Measurements from ENCODE around the gene RPS15.
"Not testable (repeated sequence)": the region's sequence is repeated elsewhere in the genome, so short reads cannot be mapped to it uniquely, and the experiment has no call there.

The RPS15 gene

DNA sequence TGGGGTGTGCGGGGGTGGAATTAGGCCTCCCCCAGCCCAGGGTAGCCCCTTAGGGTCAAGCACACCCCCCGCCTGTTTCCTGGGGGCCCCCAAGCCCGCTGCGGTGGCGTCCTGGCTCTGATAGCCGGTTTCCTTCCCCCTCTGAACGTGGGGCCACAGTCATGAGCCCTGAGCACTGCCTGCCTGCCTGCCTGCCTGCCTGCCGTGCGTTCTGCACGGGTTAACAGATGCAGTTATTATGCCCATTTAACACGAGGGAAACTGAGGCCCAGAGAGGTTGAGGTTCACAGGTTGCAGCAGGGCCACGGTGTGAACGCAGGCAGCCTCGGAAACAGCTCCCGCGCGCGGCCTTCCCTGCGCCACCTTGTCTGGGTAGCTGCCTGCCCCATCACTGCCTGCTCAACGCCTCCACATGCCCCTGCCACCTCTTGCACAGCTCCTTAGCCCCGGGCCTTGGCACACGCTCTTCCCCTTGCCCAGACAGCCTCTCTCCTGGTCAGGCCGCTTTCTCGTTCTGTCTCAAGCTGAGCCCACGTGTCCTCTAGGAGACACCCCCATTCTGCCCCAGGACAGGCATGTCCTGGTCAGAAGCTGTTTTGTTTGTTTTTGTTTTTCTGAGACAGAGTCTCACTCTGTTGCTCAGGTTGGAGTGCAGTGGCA, 35.7 kb upstream of the RPS15 start:
- no peak for DNase-seq

DNA sequence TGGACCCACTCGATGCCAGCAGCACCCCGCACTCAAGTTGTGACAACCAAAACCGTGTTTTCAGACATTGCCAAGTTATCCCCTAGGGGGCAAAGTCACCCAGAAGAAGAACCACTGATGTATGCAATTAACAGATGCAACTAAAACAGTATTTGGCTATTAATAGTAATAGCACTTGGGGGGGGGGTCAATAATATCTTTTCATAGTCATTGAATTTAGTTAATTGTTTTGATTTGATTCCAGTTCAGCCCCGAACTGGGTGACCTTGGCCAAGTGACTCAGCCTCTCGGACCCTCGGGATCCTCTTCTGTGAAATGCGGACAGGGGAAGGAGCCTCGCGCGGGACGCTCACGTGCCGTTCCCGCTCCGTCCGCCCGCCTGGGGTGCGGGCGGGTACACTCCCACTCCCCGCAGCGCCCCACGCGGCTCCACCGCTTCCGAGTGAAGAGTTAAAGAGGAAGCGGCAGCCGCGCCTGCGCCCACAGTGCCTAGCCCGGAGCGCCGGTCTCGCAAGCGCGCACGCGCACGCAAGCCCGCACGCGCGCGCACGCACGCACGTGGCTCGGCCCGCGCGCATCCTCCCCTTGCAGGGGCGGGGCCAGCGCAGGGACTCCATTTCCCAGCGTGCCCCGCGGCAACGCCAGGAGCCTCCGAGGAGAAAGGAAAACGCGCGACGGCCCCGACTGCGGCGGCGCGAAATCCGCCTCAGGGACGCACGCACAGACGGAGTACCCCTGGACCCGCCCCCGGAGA, 31.2 kb upstream of the RPS15 start:
- peak; percentile 99 for DNase-seq

DNA sequence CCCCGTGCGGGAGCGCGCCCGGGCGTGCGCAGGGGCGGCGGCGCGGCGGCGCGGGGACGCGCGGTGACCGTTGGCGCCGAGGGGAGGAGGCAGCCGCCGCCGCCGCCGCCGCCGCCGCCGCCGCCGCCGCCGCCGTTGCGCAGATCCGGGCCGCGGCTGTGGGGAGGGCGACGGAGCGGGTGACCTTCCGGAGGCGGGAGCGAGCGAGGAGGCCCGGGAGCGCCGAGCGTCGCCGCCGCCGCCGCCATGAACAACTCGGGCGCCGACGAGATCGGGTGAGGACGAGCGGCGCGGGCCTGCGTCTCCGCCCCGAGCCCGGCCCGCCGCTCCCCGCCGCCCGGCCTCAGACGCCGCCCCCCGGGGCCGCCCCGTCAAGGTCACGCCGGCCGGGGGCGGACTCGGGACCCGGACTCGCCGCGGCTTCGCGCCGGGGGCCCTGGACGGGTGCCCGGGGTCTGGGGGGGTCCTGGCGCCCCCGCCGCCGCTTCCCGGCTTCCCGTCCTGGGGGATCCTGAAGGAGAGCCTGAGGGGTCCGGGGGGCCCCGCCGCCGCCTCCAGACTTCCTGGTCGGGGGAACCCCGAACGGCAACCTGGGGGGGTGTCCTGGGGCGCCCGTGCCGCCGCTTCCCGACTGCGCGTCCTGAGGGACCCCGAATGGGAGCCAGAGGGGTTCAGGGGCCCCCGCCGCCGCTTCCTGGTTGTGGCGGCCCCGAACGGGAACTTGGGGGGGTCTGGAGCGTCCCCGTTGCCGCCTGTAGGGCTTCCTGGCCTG, 30.5 kb upstream of the RPS15 start, which contains the start of gene DAZAP1:
Gene DAZAP1 (plus strand): TSS at position 59 of the 772 bp plus-strand sequence. CDS start 188 bp downstream, at position 247.
- DNase-seq, result peak; percentile 41

DNA sequence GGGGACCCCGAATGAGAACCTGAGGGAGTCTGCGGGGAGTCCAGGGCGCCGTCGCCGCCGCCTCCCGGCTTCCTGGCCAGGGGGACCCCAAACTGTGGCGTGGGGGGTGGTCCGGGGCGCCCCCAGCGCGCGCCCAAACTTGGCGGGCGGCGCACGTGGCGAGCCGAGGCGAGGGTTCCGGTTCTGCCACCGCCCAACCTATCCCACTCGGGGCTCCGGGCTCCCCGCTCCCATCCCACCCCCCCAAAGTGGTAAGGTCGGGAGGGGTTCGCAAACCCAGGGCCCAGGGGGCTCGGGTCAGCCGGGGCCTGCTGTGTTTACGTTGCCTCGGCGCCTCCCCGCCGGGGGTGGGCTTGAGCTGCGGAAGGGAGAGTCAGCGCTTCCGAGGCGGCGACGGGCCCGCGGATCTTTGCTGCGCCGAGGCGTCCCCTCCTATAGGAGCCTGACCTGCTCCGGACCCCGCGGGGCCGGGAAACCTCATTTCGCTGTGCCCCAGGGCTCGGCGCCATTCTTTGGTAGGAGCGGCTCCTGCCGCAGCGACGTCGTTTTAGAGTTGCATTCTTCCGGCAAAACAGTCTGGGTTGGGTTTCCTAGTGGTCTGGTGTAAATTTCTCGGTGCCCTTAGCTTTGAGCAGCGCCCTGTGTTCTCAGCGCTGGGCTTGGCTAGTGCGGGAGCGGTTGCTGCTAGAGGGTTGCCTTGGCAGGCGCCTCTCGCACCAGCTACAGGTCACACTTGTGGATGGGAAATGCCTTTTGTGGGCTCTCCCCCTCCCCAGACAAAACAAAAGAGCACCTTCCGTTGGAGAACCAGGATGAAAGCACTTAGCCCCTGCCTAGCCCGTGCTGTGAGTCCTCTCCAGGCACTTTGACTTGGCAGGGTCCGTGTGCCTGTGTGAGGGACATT, 29.6 kb upstream of the RPS15 start:
- peak; percentile 70 for DNase-seq

DNA sequence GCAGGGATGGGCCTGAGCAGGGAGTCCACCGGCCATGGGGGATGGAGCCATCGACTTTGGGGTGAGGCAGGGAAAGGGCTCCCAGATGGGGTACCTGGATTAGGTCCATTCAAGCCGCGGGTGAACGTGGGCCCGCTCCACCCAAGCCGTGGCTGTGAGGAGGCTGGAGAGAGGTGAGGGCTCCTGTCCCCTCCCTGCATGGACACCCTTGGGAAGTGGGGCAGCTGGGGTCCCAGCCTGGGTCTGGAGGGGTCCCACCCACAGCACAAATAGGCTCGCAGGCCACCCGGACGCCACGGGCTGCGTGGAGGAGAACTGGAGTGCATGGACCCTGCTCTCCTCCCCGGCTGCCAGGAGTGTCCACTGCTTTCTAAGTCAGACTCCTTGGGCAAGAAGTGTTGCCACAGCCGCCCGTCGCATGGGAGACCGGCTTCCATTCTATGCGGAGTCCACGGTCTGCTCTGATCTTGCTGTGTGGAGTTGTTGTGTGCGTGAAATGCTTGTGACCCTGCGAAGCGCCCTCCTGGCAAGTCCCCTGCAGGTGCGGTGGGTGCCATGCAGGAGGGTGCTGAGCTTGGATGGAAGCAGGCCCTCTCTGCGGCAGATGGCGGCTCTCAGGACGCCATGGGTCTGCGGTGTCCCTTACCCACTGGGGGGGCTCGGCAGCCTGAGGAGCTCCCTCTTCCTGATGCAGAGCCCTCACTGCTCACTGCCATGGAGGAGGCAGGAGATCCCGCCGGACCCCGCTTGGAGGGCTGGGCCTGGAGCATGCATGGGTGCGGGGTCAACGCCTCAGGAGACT, 28.8 kb upstream of the RPS15 start:
- no peak for DNase-seq

DNA sequence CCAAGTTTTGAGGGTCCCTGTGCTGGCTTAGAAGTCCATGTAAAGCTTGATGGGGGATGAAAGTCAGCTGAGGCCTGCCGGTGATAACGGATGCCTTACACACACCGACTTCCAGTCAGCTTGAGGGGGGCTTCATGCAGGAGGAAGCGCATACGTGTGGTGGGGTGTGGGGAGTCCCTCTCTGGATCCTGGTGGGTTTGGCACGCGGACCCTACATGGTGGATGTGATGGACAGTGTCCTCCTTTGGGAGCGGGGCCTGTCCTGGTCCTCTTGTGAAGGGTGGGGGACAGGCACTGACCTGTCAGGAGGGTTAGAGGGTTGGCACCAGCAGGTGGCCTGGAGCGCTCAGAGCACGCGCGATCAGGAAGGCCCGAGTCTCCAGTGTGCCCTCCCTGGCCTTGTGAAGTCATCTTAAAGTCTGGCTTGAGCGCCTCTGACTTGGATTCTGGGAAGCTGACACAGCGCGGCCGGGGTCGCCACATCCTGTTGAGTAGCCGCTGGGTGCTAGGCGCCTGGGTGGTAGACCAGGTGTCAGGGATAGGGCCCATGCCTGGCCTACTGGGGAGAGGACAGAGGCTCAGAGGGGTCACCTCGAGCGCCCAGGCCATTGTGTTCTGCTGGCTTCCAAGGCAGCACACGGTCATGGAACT, 27.9 kb upstream of the RPS15 start:
- DNase-seq, result peak; percentile 24

DNA sequence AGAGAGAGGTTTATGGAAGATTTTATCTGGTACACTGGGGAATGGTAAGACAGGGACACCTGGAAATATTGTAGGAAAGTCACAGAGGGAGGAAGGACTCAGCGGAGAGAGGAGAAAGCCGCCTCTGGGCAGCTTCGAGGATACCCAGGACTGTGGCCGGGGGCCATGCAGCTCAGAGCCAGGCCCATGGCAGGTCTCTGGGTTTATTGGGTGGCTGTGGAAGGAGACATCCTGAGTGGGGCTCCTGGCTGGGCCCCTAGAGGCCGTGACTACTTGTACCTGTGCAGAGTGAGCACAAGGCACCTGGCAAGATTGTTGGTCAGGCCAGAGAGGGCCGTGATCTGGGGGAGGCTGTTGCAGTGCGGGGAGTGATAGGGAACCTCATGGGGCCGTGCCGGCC, 27.4 kb upstream of the RPS15 start:
- no peak for DNase-seq

DNA sequence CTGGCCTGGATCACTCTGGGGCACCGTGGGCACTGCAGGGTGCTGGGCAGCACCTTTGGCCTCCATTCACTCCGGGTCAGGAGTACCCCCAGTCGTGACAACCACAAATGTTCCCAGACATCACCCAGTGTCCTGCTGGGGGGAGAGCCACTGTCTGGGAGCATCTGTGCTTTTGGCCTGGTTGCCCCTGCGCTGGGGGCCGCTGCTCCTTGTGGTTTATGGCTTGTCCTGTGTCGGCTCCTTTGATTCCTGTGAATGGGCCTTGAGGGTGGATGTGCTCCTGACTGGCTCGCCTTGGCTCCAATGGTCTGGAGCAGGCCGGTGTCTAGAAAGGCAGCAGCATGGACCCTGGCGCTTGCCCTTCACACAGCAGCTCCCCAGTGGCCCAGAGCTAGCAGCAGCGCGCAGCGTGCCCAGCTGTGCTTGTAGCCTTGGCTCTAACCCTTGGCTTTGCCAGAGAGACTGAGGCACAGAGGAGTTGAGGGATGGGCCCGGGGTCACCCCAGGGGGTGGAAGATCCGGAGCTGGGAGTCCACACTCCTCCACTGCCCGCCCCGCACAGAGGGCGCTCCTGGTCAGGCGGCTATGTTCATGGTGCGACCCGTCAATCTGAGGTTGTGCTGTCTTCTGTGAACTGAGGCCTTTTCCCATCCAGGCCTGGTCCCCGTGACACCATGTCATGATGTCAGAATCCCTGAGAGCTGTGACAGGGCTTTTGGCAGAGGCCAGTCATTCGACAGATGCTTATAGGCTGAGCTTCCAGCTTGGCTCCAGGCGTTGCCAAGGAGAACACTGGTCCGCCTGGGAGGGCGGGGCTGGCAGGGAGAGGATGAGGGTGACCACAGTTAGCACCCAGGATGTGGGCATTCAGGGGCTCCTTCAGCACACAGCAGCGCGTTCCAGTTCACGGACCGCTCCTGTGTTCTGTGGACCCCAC, 26.7 kb upstream of the RPS15 start:
- DNase-seq, result peak; percentile 53

DNA sequence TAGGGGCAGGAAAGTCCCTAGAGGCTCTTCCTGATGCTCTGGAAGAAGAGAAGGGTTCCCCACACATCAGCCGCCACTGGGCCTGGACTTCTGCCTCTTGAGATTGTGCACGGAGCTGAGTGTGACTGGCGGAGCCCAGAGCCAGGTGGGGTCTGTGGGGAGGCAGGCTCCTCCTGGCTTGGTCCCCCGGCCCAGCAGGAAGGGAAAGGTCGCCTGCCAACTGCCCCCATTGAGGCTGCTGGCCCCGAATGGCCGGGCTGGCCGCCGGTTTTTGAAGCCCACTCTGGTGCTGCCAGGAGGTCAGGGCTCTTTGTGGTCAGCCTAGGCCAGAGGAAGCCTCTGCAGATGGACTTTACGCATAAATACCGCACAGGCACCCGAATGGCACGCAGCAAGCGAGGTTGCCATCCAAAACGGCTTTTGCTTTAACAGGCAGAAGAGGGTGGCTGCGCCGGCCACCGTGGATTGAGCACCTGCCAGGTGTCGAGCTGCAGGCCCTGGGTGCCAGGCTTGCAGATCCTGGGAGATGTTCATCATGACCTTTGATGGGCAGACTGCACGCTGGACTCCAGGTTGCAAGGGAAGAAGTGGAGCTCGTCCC, 25.8 kb upstream of the RPS15 start:
- DNase-seq, result no peak

DNA sequence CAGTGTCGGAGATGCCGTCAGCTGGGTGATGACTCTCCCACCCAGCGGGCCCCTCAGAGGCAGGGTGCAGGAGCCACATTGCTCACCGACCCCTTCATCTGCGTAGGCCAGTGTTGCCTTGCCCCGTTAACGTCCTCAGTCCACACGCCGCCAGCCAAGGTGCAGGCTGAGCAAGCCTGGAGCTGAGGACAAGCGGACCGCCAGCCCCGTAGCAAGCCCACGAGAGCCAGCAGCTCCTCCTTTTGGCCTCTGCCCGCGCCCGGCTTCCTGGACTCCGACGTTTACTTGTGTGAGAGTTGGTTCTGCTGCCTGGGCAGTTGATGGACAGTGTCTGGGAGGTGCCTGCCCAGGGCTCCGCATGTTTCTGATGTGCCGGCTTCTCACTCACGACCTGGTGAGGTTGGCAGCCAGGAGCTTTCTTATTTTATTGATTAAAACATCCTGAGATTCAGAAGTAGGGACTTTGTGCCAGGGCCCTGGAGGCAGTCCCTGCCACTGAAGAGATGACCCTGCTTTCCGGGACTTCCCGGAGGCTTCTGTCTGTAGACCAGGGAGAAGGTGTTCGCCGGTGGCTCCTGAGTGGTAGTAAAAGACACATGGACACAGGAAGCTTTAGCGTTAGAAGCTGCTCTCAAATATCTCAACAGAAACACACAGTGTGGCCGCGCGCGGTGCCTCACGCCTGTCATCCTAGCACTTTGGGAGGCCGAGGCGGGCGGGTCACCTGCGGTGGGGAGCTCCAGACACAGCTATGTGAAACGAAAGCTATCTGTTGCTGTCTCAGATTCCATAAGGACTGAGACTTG, 25.0 kb upstream of the RPS15 start:
- DNase-seq, result no peak

DNA sequence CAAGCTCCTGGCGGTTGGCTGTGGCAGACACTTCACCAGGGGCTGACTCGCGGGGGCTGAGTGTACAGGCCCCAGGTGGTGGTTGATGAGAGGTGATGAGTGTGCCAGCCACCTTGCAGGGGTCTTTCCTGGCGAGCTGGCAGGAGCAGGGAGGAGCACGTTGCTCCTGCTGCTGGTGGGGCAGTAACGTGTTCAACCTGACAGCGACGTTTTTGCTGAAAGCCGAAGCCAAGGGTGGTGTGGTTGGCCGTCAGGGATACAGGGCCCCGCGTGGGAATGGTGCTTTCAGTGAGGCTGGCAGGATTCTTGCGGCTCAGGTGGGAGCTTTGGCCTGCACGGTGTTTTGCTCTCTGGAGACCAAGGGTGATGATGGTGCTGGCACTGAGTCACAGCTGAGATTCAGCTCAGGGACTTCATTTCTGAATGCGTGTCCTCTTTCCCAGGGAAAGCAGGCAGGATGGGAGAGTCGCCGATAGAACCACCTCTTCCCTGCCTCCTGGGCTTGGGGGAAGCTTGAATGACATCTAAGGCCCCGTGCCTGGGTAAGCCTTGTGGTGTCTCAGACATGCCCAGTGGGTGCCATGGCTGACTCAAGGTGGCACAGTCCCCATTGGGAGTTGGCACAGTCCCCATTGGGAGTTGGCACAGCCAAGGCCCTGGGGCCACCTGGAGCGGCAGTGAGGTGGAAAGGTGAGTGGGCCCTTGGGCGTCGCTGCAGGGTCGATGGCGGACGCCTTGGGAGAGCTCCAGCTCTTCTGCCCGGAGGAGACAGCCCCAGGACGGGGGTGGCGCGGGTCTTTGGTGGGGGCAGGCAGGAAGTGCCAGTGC, 22.0 kb upstream of the RPS15 start:
- DNase-seq, result no peak

DNA sequence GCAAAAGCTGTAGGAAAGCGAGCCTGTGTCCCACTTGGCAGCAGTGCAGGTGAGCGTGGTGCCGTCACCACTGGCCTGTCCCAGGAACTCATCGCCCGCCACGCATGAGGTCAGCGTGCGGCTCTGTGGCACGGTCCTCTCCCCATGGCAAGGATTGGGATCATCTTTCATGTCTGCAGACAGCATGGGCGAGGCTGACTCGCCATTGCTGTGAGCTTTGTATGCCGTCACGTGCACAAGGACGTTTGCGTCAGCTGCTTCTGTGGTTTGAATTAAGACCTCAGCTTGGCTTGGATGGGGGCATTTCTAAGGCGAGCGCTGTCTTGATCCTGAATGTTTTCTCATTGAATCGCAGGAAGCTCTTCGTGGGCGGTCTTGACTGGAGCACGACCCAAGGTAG, 21.1 kb upstream of the RPS15 start:
- DNase-seq, result no peak

DNA sequence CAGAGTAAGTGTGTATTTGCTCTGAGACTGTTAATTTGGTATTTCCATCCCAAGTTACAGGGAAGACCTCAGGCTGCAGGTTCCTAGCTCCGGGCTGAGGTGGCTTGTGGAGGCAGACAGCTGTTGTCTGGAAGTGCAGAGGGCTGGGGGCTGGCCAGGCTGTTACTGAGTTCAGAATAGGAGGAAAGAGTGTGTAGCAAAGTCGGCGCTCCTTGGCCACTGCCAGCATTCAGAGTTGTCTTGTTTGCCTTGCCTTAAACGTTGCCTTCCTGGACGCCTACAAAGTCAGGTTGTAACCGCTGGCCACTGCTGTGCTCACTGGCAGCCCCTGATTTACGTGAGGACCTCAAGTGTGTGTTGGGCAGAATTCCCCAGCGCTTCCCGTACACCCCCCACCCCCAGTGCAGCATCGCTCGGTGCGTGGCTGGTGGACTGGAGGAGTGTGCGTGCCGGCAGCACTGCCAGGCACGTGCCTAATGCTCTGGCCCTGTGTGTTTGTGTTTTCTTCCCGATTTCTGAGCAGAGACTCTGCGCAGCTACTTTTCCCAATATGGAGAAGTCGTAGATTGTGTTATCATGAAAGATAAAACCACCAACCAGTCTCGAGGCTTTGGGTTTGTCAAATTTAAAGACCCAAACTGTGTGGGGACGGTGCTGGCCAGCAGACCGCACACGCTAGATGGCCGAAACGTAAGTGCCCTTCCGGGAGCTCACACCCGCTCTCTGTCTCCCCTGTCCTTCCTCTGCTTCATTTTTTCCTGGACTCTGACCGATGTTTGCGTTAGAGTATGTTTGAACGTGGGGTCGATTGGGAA, 20.3 kb upstream of the RPS15 start:
- DNase-seq, result no peak

DNA sequence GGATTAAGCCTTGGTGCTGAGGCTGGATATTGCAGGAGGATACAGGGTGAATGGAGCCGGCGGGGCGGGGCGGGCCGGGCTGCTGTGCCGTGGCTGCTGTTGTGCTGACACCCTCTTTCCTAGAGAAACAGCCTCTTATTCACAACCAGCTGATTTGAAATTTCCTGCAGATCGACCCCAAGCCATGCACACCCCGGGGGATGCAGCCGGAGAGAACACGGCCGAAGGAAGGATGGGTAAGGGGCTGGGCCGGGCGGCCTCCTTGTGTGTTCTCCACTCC, 19.8 kb upstream of the RPS15 start:
- no peak for DNase-seq

DNA sequence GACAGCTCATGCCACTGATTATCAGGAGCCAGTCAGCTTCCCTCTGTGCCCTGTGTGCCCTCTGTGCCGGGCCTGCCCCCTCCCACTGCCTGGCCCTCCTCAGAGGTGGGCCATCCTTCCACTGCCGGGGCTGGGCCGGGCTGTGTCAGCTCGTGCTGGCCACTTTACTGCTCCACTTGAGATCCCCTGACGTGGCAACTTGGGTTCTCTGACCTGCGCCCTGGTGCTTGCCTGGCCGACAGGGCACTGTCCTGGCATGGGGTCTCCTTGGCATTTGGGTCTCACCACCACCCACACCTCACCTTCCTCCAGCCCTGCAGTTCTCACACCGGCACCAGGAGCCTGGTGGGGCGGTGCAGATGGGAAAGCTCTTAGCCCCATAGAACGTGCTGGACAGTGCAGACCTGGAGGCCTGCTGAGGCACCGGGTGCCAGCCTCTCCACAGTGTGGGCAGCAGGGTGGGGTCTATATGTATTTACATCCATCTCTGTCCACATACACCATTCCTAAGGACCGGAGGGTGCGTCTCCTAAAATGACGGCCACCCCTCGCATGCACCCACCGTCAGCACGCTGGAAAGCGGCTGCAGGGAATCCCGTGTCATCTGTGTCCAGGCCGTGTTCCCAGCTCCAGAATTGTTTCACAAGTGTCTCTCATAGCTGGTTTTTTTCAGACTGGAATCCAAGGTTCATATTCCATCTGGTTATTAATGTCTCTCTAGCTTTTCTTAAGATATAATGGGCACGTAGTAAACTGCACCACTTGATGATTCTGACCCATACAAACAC, 19.1 kb upstream of the RPS15 start:
- DNase-seq, result no peak

DNA sequence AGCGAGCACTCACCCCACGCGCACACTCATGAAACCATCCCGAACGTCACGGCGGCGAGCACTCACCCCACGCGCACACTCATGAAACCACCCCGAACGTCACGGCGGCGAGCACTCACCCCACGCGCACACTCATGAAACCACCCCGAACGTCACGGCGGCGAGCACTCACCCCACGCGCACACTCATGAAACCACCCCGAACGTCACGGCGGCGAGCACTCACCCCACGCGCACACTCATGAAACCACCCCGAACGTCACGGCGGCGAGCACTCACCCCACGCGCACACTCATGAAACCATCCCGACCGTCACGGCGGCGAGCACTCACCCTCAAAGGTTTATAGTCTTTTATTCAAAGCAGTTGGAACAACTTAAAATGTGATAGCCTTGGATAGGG, 18.1 kb upstream of the RPS15 start:
- not testable (repeated sequence) for DNase-seq

All from CD4-positive, alpha-beta T cell treated with Interleukin-10 for 1 hour (primary cell).